AG09309 (cell line): ENCODE data around the gene INTS3.

Experiments used
- DNase-seq: peaks from one replicate; pipeline ENCODE4 v3.0.0-alpha.2; 2010; ENCODE audit warnings: low read depth
- H3K4me3 ChIP-seq: 2 replicates; pipeline ENCODE4 v1.5.1; 2011; ENCODE audit warnings: mild to moderate bottlenecking, low read depth, low read length, moderate library complexity; ENCODE audit not compliant: control insufficient read depth
- CTCF ChIP-seq: IDR thresholded peaks from 2 replicates; pipeline ENCODE4 v1.5.1; 2011; ENCODE audit warnings: mild to moderate bottlenecking, low read depth, low read length, inconsistent platforms; ENCODE audit not compliant: insufficient read depth, control insufficient read depth; ENCODE audit errors: missing control alignments

Gene INTS3

GRCh38 chr1:153799566-153800465, 72.0 kb downstream of the INTS3 start:
- no peak overlapping the region for H3K4me3 ChIP-seq
- TF ChIP-seq CTCF = no peak
- no peak for DNase-seq

GRCh38 chr1:153800516-153800915, 72.7 kb downstream of the INTS3 start:
- no peak overlapping the region for H3K4me3 ChIP-seq
- no peak for TF ChIP-seq CTCF
- no peak for DNase-seq

- no peak for TF ChIP-seq CTCF
- no peak overlapping the region for H3K4me3 ChIP-seq
- no peak for DNase-seq
Measured at GRCh38 chr1:153801028-153801625, 73.3 kb downstream of the INTS3 start.

- TF ChIP-seq CTCF = no peak
- H3K4me3 ChIP-seq = no peak overlapping the region
- no peak for DNase-seq
Measured at GRCh38 chr1:153801786-153802697, 74.2 kb downstream of the INTS3 start.

GRCh38 chr1:153803470-153804056, 75.7 kb downstream of the INTS3 start:
- no peak for DNase-seq
- H3K4me3 ChIP-seq = no peak overlapping the region
- TF ChIP-seq CTCF = no peak

- no peak for DNase-seq
- no peak for TF ChIP-seq CTCF
- H3K4me3 ChIP-seq = no peak overlapping the region
Measured at GRCh38 chr1:153804112-153804511, 76.3 kb downstream of the INTS3 start.
